Ovary (tissue), 3 donors: Measurements from ENCODE around the gene GPATCH2.

Experiments
- EP300 ChIP-seq: sonication (generic); formaldehyde crosslinking; IDR thresholded peaks from one replicate; pipeline ENCODE4 v1.6.1; 2017; ENCODE audit warnings: antibody characterized with exemption
- POLR2A ChIP-seq: fragments of 450-650 bp; IDR thresholded peaks from one replicate; pipeline ENCODE4 v1.6.1; 2017; ENCODE audit warnings: antibody characterized with exemption, mild to moderate bottlenecking, moderate library complexity
- TF ChIP-seq, protein P1 (sequence below), 3 donors: fragments of 450-650 bp in 2 of 3; fragments of 200-600 bp in 1 of 3; IDR thresholded peaks; one replicate each; pipeline versions ENCODE4 v1.5.1 to v1.8.0; 2016 to 2022; ENCODE audit warnings: antibody characterized with exemption in 3 of 3, mild to moderate bottlenecking in 1 of 3
- donor health status: DM: no; HTN: no; CAD: no.

DNA sequence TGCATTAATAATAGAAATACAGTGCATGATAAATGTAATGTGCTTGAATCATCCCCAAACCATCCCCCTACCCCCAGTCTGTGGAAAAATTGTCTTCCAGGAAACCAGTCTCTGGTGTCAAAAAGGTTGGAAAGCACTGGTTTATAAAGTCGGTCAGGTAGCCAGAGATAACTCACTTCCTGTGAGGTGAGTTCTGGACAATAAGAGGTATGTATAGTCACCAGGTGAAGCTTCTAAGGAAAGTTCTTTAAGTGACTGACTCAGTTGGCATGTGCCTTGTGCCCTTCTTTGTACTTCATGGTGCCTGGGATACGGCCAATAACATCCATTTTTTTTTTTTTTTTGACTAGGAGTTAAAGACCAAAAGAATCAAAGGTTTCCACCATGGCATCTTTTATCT, 103.7 kb downstream of the GPATCH2 start:
- TF ChIP-seq, protein P1, sequence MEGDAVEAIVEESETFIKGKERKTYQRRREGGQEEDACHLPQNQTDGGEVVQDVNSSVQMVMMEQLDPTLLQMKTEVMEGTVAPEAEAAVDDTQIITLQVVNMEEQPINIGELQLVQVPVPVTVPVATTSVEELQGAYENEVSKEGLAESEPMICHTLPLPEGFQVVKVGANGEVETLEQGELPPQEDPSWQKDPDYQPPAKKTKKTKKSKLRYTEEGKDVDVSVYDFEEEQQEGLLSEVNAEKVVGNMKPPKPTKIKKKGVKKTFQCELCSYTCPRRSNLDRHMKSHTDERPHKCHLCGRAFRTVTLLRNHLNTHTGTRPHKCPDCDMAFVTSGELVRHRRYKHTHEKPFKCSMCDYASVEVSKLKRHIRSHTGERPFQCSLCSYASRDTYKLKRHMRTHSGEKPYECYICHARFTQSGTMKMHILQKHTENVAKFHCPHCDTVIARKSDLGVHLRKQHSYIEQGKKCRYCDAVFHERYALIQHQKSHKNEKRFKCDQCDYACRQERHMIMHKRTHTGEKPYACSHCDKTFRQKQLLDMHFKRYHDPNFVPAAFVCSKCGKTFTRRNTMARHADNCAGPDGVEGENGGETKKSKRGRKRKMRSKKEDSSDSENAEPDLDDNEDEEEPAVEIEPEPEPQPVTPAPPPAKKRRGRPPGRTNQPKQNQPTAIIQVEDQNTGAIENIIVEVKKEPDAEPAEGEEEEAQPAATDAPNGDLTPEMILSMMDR (IDR thresholded peaks at IDR 0.05) = no peak
- TF ChIP-seq POLR2A (no peak), EP300 (no peak)
